Smooth muscle cell (in vitro differentiated cells): ENCODE results near the gene MYH16. TPM values are rescaled to one million over a fixed set of nuclear protein-coding genes. Genes with fewer than 3 reads are reported as not detected.
A peak's percentile ranks its signal among the peaks of the same experiment; 100 is the strongest.
"Not testable (repeated sequence)": the region's sequence is repeated elsewhere in the genome, so short reads cannot be mapped to it uniquely, and the experiment has no call there.

Source experiments
- DNase-seq: peaks from one replicate; lab custom pipeline; 2025; ENCODE audit not compliant: unreplicated experiment; lab: John Stamatoyannopoulos, UW
- H2AFZ ChIP-seq: fragments of 200-600 bp; sonication (generic); 2 replicates; pipeline ENCODE4 v1.6.0; 2016; ENCODE audit warnings: antibody characterized with exemption, low read depth, mild to moderate bottlenecking
- H3F3A ChIP-seq: fragments of 200-600 bp; sonication (generic); 2 replicates; pipeline ENCODE4 v1.6.0; 2017; ENCODE audit warnings: antibody characterized with exemption, low read depth
- H3K27ac ChIP-seq: fragments of 200-600 bp; sonication (generic); 2 replicates; pipeline ENCODE4 v1.5.1; 2016; ENCODE audit warnings: low read depth, mild to moderate bottlenecking
- H3K27me3 ChIP-seq: fragments of 200-600 bp; sonication (generic); 2 replicates; pipeline ENCODE4 v1.6.1; 2016; ENCODE audit warnings: low read depth, mild to moderate bottlenecking
- H3K36me3 ChIP-seq: fragments of 200-600 bp; sonication (generic); 2 replicates; pipeline ENCODE4 v1.5.1; 2016; ENCODE audit warnings: low read depth
- H3K4me1 ChIP-seq: fragments of 200-600 bp; sonication (generic); 2 replicates; pipeline ENCODE4 v1.5.1; 2016; ENCODE audit warnings: low read depth
- H3K4me2 ChIP-seq: fragments of 200-600 bp; sonication (generic); 2 replicates; pipeline ENCODE4 v1.6.0; 2016; ENCODE audit warnings: mild to moderate bottlenecking
- H3K4me3 ChIP-seq: fragments of 200-600 bp; sonication (generic); 2 replicates; pipeline ENCODE4 v1.5.1; 2016; ENCODE audit warnings: mild to moderate bottlenecking
- H3K79me2 ChIP-seq: fragments of 200-600 bp; sonication (generic); 2 replicates; pipeline ENCODE4 v1.6.0; 2016; ENCODE audit warnings: low read depth, mild to moderate bottlenecking
- H3K9ac ChIP-seq: fragments of 200-600 bp; sonication (generic); 2 replicates; pipeline ENCODE4 v1.6.0; 2016; ENCODE audit warnings: low read depth
- H3K9me3 ChIP-seq: fragments of 200-600 bp; sonication (generic); replicated peaks from 2 replicates; pipeline ENCODE4 v1.5.1; 2016; ENCODE audit warnings: low read depth
- H4K20me1 ChIP-seq: fragments of 200-600 bp; sonication (generic); 2 replicates; pipeline ENCODE4 v1.6.0; 2016; ENCODE audit warnings: low read depth
- CTCF ChIP-seq: fragments of 200-600 bp; sonication (generic); IDR thresholded peaks from 2 replicates; pipeline ENCODE4 v1.5.1; 2017; ENCODE audit warnings: borderline replicate concordance, mild to moderate bottlenecking, antibody characterized with exemption; ENCODE audit not compliant: insufficient read depth, poor library complexity, severe bottlenecking
- WGBS: methylation state at CpG from one replicate; pipeline ENCODE4 v1.1.7; 2016; ENCODE audit warnings: low lambda C conversion rate; 5-methylcytosine and 5-hydroxymethylcytosine counted together
- polyA plus RNA-seq: library from polyadenylated mRNA; unstranded; fragments of >200 nt; fragmentation: Nextera tagmentation; extraction: Ambion mirVana; gene quantifications from 2 replicates; pipeline ENCODE4 v1.2.1, GENCODE V29; 2016
- total RNA-seq: library from RNA; depleted of rRNA; stranded (reverse); fragments of >200 nt; gene quantifications from 2 replicates; pipeline ENCODE4 v1.2.3, GENCODE V29; 2014

MYH16 gene
- total RNA-seq (not detected in 2 replicates), polyA plus RNA-seq (not detected in 2 replicates)

- Histone ChIP-seq H4K20me1 (no peaks in the 10 kb centered on the region), H3K27ac (peak within 1 kb of the TSS; percentile 76), H3K27me3 (no peaks in the 10 kb centered on the region), H3K79me2 (no peaks in the 10 kb centered on the region), H3K9ac (no peak within 1 kb of the TSS), H3K4me2 (no peak within 1 kb of the TSS), H2AFZ (no peak within 1 kb of the TSS), H3K36me3 (no peaks in the 10 kb centered on the region), H3K4me3 (no peak within 1 kb of the TSS), H3F3A (no peaks in the 10 kb centered on the region), H3K4me1 (no peaks in the 10 kb centered on the region), H3K9me3 (no peaks in the 10 kb centered on the region)
- no peak for DNase-seq
- WGBS = 87% methylated on average over 2 of the region's 2 CpGs
- TF ChIP-seq CTCF = no peak
Observed at GRCh38 chr7:99272476-99273045, at the start of gene MYH16. TSS of gene MYH16 (plus strand) at chr7:99272839.

- not testable (repeated sequence) for H3K4me2 ChIP-seq, H3K79me2 ChIP-seq, H3K36me3 ChIP-seq, H3K27me3 ChIP-seq, H3K9me3 ChIP-seq, H4K20me1 ChIP-seq, H2AFZ ChIP-seq, H3K9ac ChIP-seq, H3F3A ChIP-seq, DNase-seq, H3K27ac ChIP-seq, H3K4me3 ChIP-seq, H3K4me1 ChIP-seq
- 76% methylated on average over 15 of the region's 15 CpGs for WGBS
Observed at GRCh38 chr7:99224263-99224898, 48.3 kb upstream of the MYH16 start.

- H3F3A ChIP-seq = no peaks in the 10 kb centered on the region
- H3K27me3 ChIP-seq = no peaks in the 10 kb centered on the region
- no peaks in the 10 kb centered on the region for H3K79me2 ChIP-seq
- H3K9ac ChIP-seq = no peak overlapping the region
- H3K4me2 ChIP-seq = no peak overlapping the region
- TF ChIP-seq CTCF = no peak
- no peaks in the 10 kb centered on the region for H4K20me1 ChIP-seq
- no peak for DNase-seq
- no peaks in the 10 kb centered on the region for H3K9me3 ChIP-seq
- H3K4me3 ChIP-seq = no peak overlapping the region
- H3K36me3 ChIP-seq = no peaks in the 10 kb centered on the region
- WGBS = 100% methylated on average over 2 of the region's 2 CpGs
- H3K4me1 ChIP-seq = no peaks in the 10 kb centered on the region
- H2AFZ ChIP-seq = no peak overlapping the region
- no peak overlapping the region for H3K27ac ChIP-seq
Observed at GRCh38 chr7:99224899-99225265, 47.8 kb upstream of the MYH16 start.

- H3F3A ChIP-seq = no peaks in the 10 kb centered on the region
Observed at GRCh38 chr7:99229234-99229633, 43.4 kb upstream of the MYH16 start.

More at GRCh38 chr7:99229234-99229633, 43.4 kb upstream of the MYH16 start:
- Histone ChIP-seq H4K20me1 (no peaks in the 10 kb centered on the region), H3K79me2 (no peaks in the 10 kb centered on the region), H3K27me3 (no peaks in the 10 kb centered on the region), H3K4me3 (no peak overlapping the region), H3K9ac (no peak overlapping the region), H3K4me2 (no peak overlapping the region), H3K36me3 (no peaks in the 10 kb centered on the region), H3K9me3 (no peaks in the 10 kb centered on the region), H3K4me1 (no peaks in the 10 kb centered on the region), H2AFZ (no peak overlapping the region), H3K27ac (no peak overlapping the region)
- WGBS = 88% methylated on average over 4 of the region's 4 CpGs
- no peak for DNase-seq
- TF ChIP-seq CTCF = no peak
